GM20000 (cell line): ENCODE data around the gene ZRSR2.
A peak's percentile ranks its signal among the peaks of the same experiment; 100 is the strongest.

Experiments used
- DNase-seq: peaks from one replicate; pipeline ENCODE4 v3.0.0; 2012; ENCODE audit warnings: low spot score
- TF ChIP-seq, protein P1 (sequence below): IDR thresholded peaks from 2 replicates; pipeline ENCODE4 v1.5.1; 2012; ENCODE audit warnings: mild to moderate bottlenecking, control low read depth; ENCODE audit errors: extremely low read depth, missing control alignments

Gene ZRSR2

GRCh38 chrX:15838017-15838416, 47.7 kb downstream of the ZRSR2 start:
- TF ChIP-seq, protein P1, sequence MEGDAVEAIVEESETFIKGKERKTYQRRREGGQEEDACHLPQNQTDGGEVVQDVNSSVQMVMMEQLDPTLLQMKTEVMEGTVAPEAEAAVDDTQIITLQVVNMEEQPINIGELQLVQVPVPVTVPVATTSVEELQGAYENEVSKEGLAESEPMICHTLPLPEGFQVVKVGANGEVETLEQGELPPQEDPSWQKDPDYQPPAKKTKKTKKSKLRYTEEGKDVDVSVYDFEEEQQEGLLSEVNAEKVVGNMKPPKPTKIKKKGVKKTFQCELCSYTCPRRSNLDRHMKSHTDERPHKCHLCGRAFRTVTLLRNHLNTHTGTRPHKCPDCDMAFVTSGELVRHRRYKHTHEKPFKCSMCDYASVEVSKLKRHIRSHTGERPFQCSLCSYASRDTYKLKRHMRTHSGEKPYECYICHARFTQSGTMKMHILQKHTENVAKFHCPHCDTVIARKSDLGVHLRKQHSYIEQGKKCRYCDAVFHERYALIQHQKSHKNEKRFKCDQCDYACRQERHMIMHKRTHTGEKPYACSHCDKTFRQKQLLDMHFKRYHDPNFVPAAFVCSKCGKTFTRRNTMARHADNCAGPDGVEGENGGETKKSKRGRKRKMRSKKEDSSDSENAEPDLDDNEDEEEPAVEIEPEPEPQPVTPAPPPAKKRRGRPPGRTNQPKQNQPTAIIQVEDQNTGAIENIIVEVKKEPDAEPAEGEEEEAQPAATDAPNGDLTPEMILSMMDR, result no peak
- DNase-seq, result no peak

- DNase-seq, result no peak
- TF ChIP-seq, protein P1, result no peak
These were observed 51.7 kb downstream of the ZRSR2 start for GRCh38 chrX:15841853-15842516.

GRCh38 chrX:15843960-15844359, 53.7 kb downstream of the ZRSR2 start:
- no peak for DNase-seq
- TF ChIP-seq, protein P1, result no peak

- TF ChIP-seq, protein P1, result no peak
- DNase-seq, result no peak
These were observed 58.3 kb downstream of the ZRSR2 start for GRCh38 chrX:15848576-15848975.

GRCh38 chrX:15849555-15849954, 59.3 kb downstream of the ZRSR2 start:
- TF ChIP-seq, protein P1, result no peak
- DNase-seq, result no peak

DNA sequence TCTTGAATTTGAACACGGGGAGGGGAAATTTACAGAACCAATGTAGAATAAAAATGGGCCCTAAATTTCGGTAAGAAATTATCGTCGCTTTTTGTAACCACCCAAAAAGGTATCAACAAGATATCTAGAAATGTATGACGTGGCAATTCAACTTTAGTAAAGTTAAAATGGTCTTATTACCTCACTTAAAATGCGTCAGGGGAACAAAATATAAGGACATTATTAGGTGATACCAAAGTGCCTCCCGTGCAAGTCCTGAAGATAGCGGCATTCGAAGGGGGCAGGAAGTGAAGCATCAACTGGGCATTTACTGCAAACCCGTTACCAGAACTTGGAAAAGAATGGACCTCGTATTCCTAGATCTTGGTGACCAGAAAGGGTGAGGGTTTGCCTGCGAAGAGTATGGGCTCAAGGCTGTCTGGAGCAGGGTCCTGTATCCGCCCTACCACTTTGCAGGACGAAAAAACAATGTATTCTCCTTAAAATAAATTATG, 63.3 kb downstream of the ZRSR2 start:
- TF ChIP-seq, protein P1, result no peak
- DNase-seq, result no peak

DNA sequence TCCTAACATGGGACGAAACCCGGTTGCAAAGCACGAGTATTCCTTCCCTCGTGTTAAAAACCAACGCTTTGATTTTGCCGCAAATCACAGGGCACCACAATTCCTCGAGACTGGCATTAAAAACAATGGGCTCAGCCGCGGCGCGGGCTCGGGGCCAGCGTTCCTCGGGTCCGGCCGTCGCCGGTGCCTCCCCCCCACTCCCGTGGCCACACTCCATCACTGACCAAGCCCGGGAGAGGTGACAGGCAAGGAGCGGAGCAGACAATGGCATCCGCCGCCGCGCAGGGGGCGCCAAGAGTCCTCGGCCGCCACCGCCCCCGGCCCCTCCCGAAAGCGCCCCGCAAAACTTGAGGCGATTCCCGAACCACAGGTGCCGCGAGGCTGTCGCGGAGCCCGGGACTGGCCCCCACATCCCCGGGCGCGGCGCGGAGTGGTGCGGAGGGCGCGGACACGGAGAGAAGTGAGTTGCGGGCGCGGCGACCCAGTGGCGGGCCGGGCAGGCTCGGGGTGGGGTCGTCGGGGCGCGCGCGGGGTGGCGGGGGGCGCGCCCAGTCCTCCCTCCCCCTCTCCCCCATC, 63.9 kb downstream of the ZRSR2 start:
- TF ChIP-seq, protein P1, result peak; percentile 6
- peak; percentile 57 for DNase-seq
